Measurements from ENCODE around the gene PRKAR1B.

- no peak for TF ChIP-seq YY1 (IDR thresholded peaks at IDR 0.05; ENCODE audit: low read depth)
- no peak for TF ChIP-seq REST (IDR thresholded peaks at IDR 0.05; ENCODE audit: low read depth)
- TF ChIP-seq CREB1 (IDR thresholded peaks at IDR 0.05; ENCODE audit: low read depth) = no peak
- no peak for TF ChIP-seq TAF1 (IDR thresholded peaks at IDR 0.05; ENCODE audit: low read depth)
- no peak for TF ChIP-seq USF1 (IDR thresholded peaks at IDR 0.05)
- TF ChIP-seq ZBTB7A (IDR thresholded peaks at IDR 0.05; ENCODE audit: low read depth) = no peak
- TF ChIP-seq FOXM1 (IDR thresholded peaks at IDR 0.05; ENCODE audit: borderline replicate concordance, low read depth) = no peak
- TF ChIP-seq EGR1 (IDR thresholded peaks at IDR 0.05) = no peak
- no peak for TF ChIP-seq EP300 (IDR thresholded peaks at IDR 0.05; ENCODE audit: borderline replicate concordance)
- no peak for TF ChIP-seq CEBPB (IDR thresholded peaks at IDR 0.05)
- TF ChIP-seq TEAD4 (IDR thresholded peaks at IDR 0.05) = no peak
These were observed 24.7 kb upstream of the PRKAR1B start for GRCh38 chr7:751826-752225.
